ENCODE measurements around the gene RAD51AP1.

RAD51AP1 gene

GRCh38 chr12:4603946-4604345 is 65.3 kb downstream of the RAD51AP1 start:
- Mint-ChIP-seq H3K4me1 (peaks cover 31% of the 10 kb centered on the region), H3K36me3 (no peaks in the 10 kb centered on the region), H3K27me3 (peaks cover 2% of the 10 kb centered on the region), H3K27ac (no peak overlapping the region), H3K9me3 (no peaks in the 10 kb centered on the region), H3K4me3 (no peak overlapping the region)

- peaks cover 35% of the 10 kb centered on the region for H3K4me1 Mint-ChIP-seq
- no peaks in the 10 kb centered on the region for H3K36me3 Mint-ChIP-seq
- peak overlapping the region; percentile 98 for H3K4me3 Mint-ChIP-seq
- H3K27me3 Mint-ChIP-seq = peaks cover 2% of the 10 kb centered on the region
- H3K27ac Mint-ChIP-seq = peak overlapping the region; percentile 97
- H3K9me3 Mint-ChIP-seq = no peaks in the 10 kb centered on the region
Measured at GRCh38 chr12:4604684-4605193, 66.0 kb downstream of the RAD51AP1 start.

GRCh38 chr12:4607056-4607455 is 68.4 kb downstream of the RAD51AP1 start:
- Mint-ChIP-seq H3K4me1 (peaks cover 35% of the 10 kb centered on the region), H3K9me3 (no peaks in the 10 kb centered on the region), H3K36me3 (peaks cover 2% of the 10 kb centered on the region), H3K4me3 (peak overlapping the region; percentile 8), H3K27ac (peak overlapping the region; percentile 59), H3K27me3 (peaks cover 2% of the 10 kb centered on the region)

- no peaks in the 10 kb centered on the region for H3K27me3 Mint-ChIP-seq
- H3K36me3 Mint-ChIP-seq = peaks cover 5% of the 10 kb centered on the region
- H3K4me1 Mint-ChIP-seq = peaks cover 35% of the 10 kb centered on the region
- no peak overlapping the region for H3K27ac Mint-ChIP-seq
- no peaks in the 10 kb centered on the region for H3K9me3 Mint-ChIP-seq
- H3K4me3 Mint-ChIP-seq = no peak overlapping the region
Measured at GRCh38 chr12:4609071-4609470, 70.4 kb downstream of the RAD51AP1 start.
